ENCODE data around the gene TRIM16.
"Not testable (repeated sequence)": the region's sequence is repeated elsewhere in the genome, so short reads cannot be mapped to it uniquely, and the experiment has no call there.

DNA sequence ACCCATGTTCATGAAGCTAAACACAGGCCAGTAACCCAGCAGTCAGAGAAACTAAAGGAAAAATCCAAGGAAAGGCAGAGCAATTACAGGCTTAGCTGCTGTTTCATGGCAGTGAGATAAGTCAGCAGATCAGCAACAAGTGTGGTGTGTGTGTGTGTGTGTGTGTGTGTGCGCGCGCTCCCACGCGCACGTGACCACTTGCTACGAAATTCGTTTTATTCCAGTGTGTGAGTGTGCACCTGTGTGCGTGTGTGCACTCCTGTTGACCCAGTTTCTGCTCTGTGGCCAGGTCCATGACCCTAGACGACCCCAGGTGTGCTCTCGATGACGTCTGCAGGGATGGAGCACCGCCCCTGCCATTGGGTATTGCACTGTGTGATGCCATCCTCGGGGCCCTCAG lies 46.4 kb upstream of the TRIM16 start:
- TF ChIP-seq, protein P1, sequence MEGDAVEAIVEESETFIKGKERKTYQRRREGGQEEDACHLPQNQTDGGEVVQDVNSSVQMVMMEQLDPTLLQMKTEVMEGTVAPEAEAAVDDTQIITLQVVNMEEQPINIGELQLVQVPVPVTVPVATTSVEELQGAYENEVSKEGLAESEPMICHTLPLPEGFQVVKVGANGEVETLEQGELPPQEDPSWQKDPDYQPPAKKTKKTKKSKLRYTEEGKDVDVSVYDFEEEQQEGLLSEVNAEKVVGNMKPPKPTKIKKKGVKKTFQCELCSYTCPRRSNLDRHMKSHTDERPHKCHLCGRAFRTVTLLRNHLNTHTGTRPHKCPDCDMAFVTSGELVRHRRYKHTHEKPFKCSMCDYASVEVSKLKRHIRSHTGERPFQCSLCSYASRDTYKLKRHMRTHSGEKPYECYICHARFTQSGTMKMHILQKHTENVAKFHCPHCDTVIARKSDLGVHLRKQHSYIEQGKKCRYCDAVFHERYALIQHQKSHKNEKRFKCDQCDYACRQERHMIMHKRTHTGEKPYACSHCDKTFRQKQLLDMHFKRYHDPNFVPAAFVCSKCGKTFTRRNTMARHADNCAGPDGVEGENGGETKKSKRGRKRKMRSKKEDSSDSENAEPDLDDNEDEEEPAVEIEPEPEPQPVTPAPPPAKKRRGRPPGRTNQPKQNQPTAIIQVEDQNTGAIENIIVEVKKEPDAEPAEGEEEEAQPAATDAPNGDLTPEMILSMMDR (conservative IDR thresholded peaks at IDR 0.05), result not testable (repeated sequence)
- not testable (repeated sequence) for TF ChIP-seq ZFX (IDR thresholded peaks at IDR 0.05)

All from C4-2B (cell line).